PC-3 (cell line): ENCODE data around the gene IFI27L2. TPM values are rescaled to one million over a fixed set of nuclear protein-coding genes. Genes with fewer than 3 reads are reported as not detected.

ENCODE experiments used
- ATAC-seq: fragments of 200-7000 bp; cut with Tn5 transposase; 2 replicates; pipeline ENCODE4 v1.9.1; 2020; ENCODE audit warnings: mild to moderate bottlenecking, moderate library complexity
- BruUV-seq: library from RNA; stranded (reverse); fragments of 400-500 nt; replicated peaks from 2 replicates; lab custom pipeline; 2021; lab: Mats Ljungman, UMichigan
- CTCF ChIA-PET: fragments of 300-600 bp; sonication (Branson Sonifier 250); formaldehyde crosslinking; loops from one replicate; lab custom pipeline; 2022; ENCODE audit warnings: antibody characterized with exemption; lab: Charles Lee
- POLR2A ChIA-PET: fragments of 300-600 bp; sonication (Branson Sonifier 250); formaldehyde crosslinking; loops from one replicate; lab custom pipeline; 2022; ENCODE audit warnings: antibody characterized with exemption; ENCODE audit not compliant: unreplicated experiment; lab: Charles Lee
- DNase-seq: peaks from one replicate; pipeline ENCODE4 v3.0.0-alpha.2; 2015
- H2AFZ ChIP-seq: fragments of 300-600 bp; sonication (generic); 2 replicates; pipeline ENCODE4 v1.6.0; 2016; ENCODE audit warnings: antibody characterized with exemption, low read length
- H3F3A ChIP-seq: fragments of 300-600 bp; sonication (generic); one replicate; pipeline ENCODE4 v1.6.0; 2017; ENCODE audit warnings: antibody characterized with exemption, low read length, control low read depth, mild to moderate bottlenecking; ENCODE audit not compliant: unreplicated experiment
- H3K27ac ChIP-seq: fragments of 300-600 bp; sonication (generic); 2 replicates; pipeline ENCODE4 v1.5.1; 2016; ENCODE audit warnings: mild to moderate bottlenecking, low read length
- H3K27me3 ChIP-seq: fragments of 300-600 bp; sonication (generic); 2 replicates; pipeline ENCODE4 v1.6.1; 2016; ENCODE audit warnings: low read length, mixed read lengths
- H3K36me3 ChIP-seq: fragments of 300-600 bp; sonication (generic); 2 replicates; pipeline ENCODE4 v1.6.1; 2016; ENCODE audit warnings: low read depth, mixed run types, low read length, mixed read lengths
- H3K4me1 ChIP-seq: fragments of 300-600 bp; sonication (generic); 2 replicates; pipeline ENCODE4 v1.5.1; 2016; ENCODE audit warnings: low read length; ENCODE audit not compliant: insufficient read depth
- H3K4me2 ChIP-seq: fragments of 300-600 bp; sonication (generic); 2 replicates; pipeline ENCODE4 v1.6.0; 2016; ENCODE audit warnings: low read length
- H3K4me3 ChIP-seq: fragments of 300-600 bp; sonication (generic); 2 replicates; pipeline ENCODE4 v1.5.1; 2016; ENCODE audit warnings: mild to moderate bottlenecking, low read length, mixed read lengths
- H3K79me2 ChIP-seq: fragments of 300-600 bp; sonication (generic); 2 replicates; pipeline ENCODE4 v1.6.1; 2017; ENCODE audit warnings: low read length, mixed read lengths
- H3K9ac ChIP-seq: fragments of 300-600 bp; sonication (generic); 2 replicates; pipeline ENCODE4 v1.6.0; 2016; ENCODE audit warnings: mild to moderate bottlenecking, low read length
- H3K9me2 ChIP-seq: fragments of 300-600 bp; sonication (generic); replicated peaks from 2 replicates; pipeline ENCODE4 v1.6.1; 2016; ENCODE audit warnings: mixed run types, low read length, mixed read lengths
- H3K9me3 ChIP-seq: fragments of 300-600 bp; sonication (generic); 2 replicates; pipeline ENCODE4 v1.6.1; 2016; ENCODE audit warnings: low read length, mixed read lengths
- H4K20me1 ChIP-seq: fragments of 300-600 bp; sonication (generic); 2 replicates; pipeline ENCODE4 v1.6.1; 2016; ENCODE audit warnings: low read length, mixed read lengths
- CTCF ChIP-seq: fragments of 300-600 bp; sonication (generic); conservative IDR thresholded peaks from 2 replicates; pipeline ENCODE4 v1.5.1; 2017; ENCODE audit warnings: antibody characterized with exemption, low read depth, mild to moderate bottlenecking, low read length
- EZH2 ChIP-seq: fragments of 300-600 bp; sonication (generic); IDR thresholded peaks from one replicate; pipeline ENCODE4 v1.6.1; 2017; ENCODE audit warnings: antibody characterized with exemption, mild to moderate bottlenecking, low read length; ENCODE audit not compliant: unreplicated experiment
- EZH2phosphoT487 ChIP-seq: fragments of 300-600 bp; sonication (generic); IDR thresholded peaks from 2 replicates; pipeline ENCODE4 v1.6.1; 2018; ENCODE audit warnings: mild to moderate bottlenecking, antibody characterized with exemption, low read length, borderline replicate concordance
- intact Hi-C: fragments of 100-400 bp; cut with micrococcal nuclease; formaldehyde crosslinking; loops from 2 replicates; pipeline ENCODE4 v1.9.0; 2023
- total RNA-seq: library from RNA; depleted of rRNA; stranded (reverse); fragments of >200 nt; gene quantifications from 2 replicates; pipeline ENCODE4 v1.2.3, GENCODE V29; 2014

The IFI27L2 gene
- total RNA-seq, 1 experiment from 2014 or later = 42.7 TPM

GRCh38 chr14:94099006-94099405, 30.4 kb downstream of the IFI27L2 start:
- no peak for DNase-seq
- H4K20me1 ChIP-seq = no peaks in the 10 kb centered on the region
- H3K36me3 ChIP-seq = no peaks in the 10 kb centered on the region
- no peak for TF ChIP-seq EZH2phosphoT487
- TF ChIP-seq CTCF = no peak
- TF ChIP-seq EZH2 = no peak
- H3K27ac ChIP-seq = no peak overlapping the region
- no TSS peak for BruUV-seq
- H3K4me1 ChIP-seq = no peaks in the 10 kb centered on the region
- ChIA-PET POLR2A (no interaction called here), CTCF (no interaction called here)
- intact Hi-C loops = no loop called here
- no peaks in the 10 kb centered on the region for H3K79me2 ChIP-seq
- no peaks in the 10 kb centered on the region for H3F3A ChIP-seq
- H3K9me3 ChIP-seq = no peaks in the 10 kb centered on the region
- H3K9me2 ChIP-seq = no peaks in the 10 kb centered on the region
- H2AFZ ChIP-seq = no peak overlapping the region
- H3K4me3 ChIP-seq = no peak overlapping the region
- H3K27me3 ChIP-seq = no peaks in the 10 kb centered on the region
- no peak overlapping the region for H3K4me2 ChIP-seq
- no peak for ATAC-seq
- no peak overlapping the region for H3K9ac ChIP-seq

GRCh38 chr14:94098326-94098992, 30.9 kb downstream of the IFI27L2 start:
- Histone ChIP-seq H3K79me2 (no peaks in the 10 kb centered on the region), H3K9me2 (no peaks in the 10 kb centered on the region), H4K20me1 (no peaks in the 10 kb centered on the region), H2AFZ (no peak overlapping the region), H3F3A (no peaks in the 10 kb centered on the region), H3K4me1 (no peaks in the 10 kb centered on the region), H3K4me3 (no peak overlapping the region), H3K27me3 (no peaks in the 10 kb centered on the region), H3K27ac (no peak overlapping the region), H3K36me3 (no peaks in the 10 kb centered on the region), H3K9me3 (no peaks in the 10 kb centered on the region), H3K4me2 (no peak overlapping the region), H3K9ac (no peak overlapping the region)
- ChIA-PET POLR2A (no interaction called here), CTCF (no interaction called here)
- ATAC-seq = no peak
- intact Hi-C loops = no loop called here
- no peak for DNase-seq
- BruUV-seq = no TSS peak
- no peak for TF ChIP-seq EZH2
- TF ChIP-seq CTCF = no peak

GRCh38 chr14:94097091-94097490, 32.3 kb downstream of the IFI27L2 start:
- ATAC-seq (no peak), DNase-seq (no peak)
- H3K4me3 ChIP-seq = no peak overlapping the region
- no peaks in the 10 kb centered on the region for H3K9me3 ChIP-seq
- no peak overlapping the region for H3K27ac ChIP-seq
- H3K4me1 ChIP-seq = no peaks in the 10 kb centered on the region
- BruUV-seq = no TSS peak
- H2AFZ ChIP-seq = no peak overlapping the region
- H3K79me2 ChIP-seq = no peaks in the 10 kb centered on the region
- H3K9me2 ChIP-seq = no peaks in the 10 kb centered on the region
- no peak overlapping the region for H3K4me2 ChIP-seq
- H4K20me1 ChIP-seq = no peaks in the 10 kb centered on the region
- no peak overlapping the region for H3K9ac ChIP-seq
- CTCF ChIA-PET = no interaction called here
- intact Hi-C loops = no loop called here
- no peaks in the 10 kb centered on the region for H3K27me3 ChIP-seq
- POLR2A ChIA-PET = no interaction called here
- H3F3A ChIP-seq = no peaks in the 10 kb centered on the region
- TF ChIP-seq EZH2phosphoT487 = no peak
- no peak for TF ChIP-seq EZH2
- TF ChIP-seq CTCF = no peak
- H3K36me3 ChIP-seq = no peaks in the 10 kb centered on the region
